ENCODE data around the gene FRMD3.

Gene FRMD3

GRCh38 chr9:83218411-83219090 lies 319.6 kb downstream of the FRMD3 start:
- DNase-seq, result no peak

GRCh38 chr9:83209188-83209731 lies 328.9 kb downstream of the FRMD3 start:
- no peak for DNase-seq

- DNase-seq, result no peak
Measured at GRCh38 chr9:83208065-83208850, 329.9 kb downstream of the FRMD3 start.

- DNase-seq, result no peak
Measured at GRCh38 chr9:83204047-83204446, 334.2 kb downstream of the FRMD3 start.

- DNase-seq, result no peak
Measured at GRCh38 chr9:83200531-83200930, 337.7 kb downstream of the FRMD3 start.

GRCh38 chr9:83199832-83200231 lies 338.4 kb downstream of the FRMD3 start:
- no peak for DNase-seq

GRCh38 chr9:83199240-83199639 lies 339.0 kb downstream of the FRMD3 start:
- DNase-seq, result no peak

- DNase-seq, result no peak
Measured at GRCh38 chr9:83198371-83198770, 339.8 kb downstream of the FRMD3 start.

GRCh38 chr9:83197591-83197990 lies 340.6 kb downstream of the FRMD3 start:
- no peak for DNase-seq

GRCh38 chr9:83196946-83197345 lies 341.3 kb downstream of the FRMD3 start:
- no peak for DNase-seq
